ENCODE results near the gene FKBP1B. TPM values are rescaled to one million over a fixed set of nuclear protein-coding genes. Genes with fewer than 3 reads are reported as not detected.

FKBP1B gene
- total RNA-seq, 1 experiment from 2014 or later, result 58.6 TPM

DNA sequence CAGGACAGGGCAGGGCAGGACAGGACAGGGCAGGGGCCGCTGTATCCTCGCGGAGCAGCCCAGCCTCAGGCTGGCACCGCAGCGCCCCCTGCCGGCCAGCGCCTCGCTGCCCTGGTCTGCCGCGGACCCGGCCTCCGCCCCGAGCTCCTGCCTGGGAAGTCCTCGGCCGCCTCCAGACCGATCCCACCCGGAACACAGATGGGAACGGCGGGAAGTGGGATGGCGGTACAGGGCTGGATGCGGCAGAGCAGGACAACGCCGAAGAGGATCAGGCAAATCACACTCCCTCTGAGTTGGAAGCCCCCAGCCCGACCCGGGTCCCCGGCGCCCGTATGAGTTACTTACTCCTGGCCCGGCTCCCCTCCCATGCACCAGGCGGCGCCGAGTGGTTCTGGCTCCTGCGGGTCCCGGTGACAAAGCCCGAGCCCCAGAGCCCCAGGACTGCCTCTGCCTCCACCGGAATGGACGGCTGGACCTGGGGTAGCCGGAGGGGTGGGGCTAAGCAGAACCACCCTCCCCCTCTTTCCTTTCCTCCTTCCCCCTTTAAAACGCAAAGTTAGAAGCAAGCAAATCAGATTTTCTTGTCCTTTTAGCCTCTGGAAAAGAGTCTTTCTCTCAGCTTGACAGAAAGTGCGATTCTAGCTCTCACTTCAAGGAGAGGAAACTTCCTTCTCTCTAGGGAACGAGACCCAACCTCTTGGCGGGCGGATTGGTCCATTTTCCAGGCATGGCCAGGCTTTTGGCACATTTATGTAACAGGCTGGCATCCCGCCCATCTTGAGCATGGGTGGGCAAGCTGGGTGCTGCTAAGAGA lies 35.1 kb downstream of the FKBP1B start, which contains the start of gene TP53I3 (continued):
- TF ChIP-seq, protein P1, sequence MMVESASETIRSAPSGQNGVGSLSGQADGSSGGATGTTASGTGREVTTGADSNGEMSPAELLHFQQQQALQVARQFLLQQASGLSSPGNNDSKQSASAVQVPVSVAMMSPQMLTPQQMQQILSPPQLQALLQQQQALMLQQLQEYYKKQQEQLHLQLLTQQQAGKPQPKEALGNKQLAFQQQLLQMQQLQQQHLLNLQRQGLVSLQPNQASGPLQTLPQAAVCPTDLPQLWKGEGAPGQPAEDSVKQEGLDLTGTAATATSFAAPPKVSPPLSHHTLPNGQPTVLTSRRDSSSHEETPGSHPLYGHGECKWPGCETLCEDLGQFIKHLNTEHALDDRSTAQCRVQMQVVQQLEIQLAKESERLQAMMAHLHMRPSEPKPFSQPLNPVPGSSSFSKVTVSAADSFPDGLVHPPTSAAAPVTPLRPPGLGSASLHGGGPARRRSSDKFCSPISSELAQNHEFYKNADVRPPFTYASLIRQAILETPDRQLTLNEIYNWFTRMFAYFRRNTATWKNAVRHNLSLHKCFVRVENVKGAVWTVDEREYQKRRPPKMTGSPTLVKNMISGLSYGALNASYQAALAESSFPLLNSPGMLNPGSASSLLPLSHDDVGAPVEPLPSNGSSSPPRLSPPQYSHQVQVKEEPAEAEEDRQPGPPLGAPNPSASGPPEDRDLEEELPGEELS (CRISPR knock-in tag; IDR thresholded peaks at IDR 0.05), result no peak
- TF ChIP-seq NR2C2 (CRISPR knock-in tag; IDR thresholded peaks at IDR 0.05), result no peak
- TF ChIP-seq, protein P2, sequence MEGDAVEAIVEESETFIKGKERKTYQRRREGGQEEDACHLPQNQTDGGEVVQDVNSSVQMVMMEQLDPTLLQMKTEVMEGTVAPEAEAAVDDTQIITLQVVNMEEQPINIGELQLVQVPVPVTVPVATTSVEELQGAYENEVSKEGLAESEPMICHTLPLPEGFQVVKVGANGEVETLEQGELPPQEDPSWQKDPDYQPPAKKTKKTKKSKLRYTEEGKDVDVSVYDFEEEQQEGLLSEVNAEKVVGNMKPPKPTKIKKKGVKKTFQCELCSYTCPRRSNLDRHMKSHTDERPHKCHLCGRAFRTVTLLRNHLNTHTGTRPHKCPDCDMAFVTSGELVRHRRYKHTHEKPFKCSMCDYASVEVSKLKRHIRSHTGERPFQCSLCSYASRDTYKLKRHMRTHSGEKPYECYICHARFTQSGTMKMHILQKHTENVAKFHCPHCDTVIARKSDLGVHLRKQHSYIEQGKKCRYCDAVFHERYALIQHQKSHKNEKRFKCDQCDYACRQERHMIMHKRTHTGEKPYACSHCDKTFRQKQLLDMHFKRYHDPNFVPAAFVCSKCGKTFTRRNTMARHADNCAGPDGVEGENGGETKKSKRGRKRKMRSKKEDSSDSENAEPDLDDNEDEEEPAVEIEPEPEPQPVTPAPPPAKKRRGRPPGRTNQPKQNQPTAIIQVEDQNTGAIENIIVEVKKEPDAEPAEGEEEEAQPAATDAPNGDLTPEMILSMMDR (IDR thresholded peaks at IDR 0.05), result peak; percentile 96
- TF ChIP-seq, protein P3, sequence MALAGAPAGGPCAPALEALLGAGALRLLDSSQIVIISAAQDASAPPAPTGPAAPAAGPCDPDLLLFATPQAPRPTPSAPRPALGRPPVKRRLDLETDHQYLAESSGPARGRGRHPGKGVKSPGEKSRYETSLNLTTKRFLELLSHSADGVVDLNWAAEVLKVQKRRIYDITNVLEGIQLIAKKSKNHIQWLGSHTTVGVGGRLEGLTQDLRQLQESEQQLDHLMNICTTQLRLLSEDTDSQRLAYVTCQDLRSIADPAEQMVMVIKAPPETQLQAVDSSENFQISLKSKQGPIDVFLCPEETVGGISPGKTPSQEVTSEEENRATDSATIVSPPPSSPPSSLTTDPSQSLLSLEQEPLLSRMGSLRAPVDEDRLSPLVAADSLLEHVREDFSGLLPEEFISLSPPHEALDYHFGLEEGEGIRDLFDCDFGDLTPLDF (CRISPR knock-in tag; IDR thresholded peaks at IDR 0.05), result 0 out of 2 replicates have a peak, but pooled peaks have one; percentile 36
- TF ChIP-seq, protein P4, sequence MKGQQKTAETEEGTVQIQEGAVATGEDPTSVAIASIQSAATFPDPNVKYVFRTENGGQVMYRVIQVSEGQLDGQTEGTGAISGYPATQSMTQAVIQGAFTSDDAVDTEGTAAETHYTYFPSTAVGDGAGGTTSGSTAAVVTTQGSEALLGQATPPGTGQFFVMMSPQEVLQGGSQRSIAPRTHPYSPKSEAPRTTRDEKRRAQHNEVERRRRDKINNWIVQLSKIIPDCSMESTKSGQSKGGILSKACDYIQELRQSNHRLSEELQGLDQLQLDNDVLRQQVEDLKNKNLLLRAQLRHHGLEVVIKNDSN (CRISPR knock-in tag; IDR thresholded peaks at IDR 0.05), result 0 out of 2 replicates have a peak, but pooled peaks have one; percentile 40
- no peak for TF ChIP-seq ZNF396 (CRISPR knock-in tag; IDR thresholded peaks at IDR 0.05; ENCODE audit: borderline replicate concordance)
- TF ChIP-seq MYBL2 (CRISPR knock-in tag; IDR thresholded peaks at IDR 0.05), result peak; percentile 83; the same call in 1 of the 2 replicates
- TF ChIP-seq, protein P5, sequence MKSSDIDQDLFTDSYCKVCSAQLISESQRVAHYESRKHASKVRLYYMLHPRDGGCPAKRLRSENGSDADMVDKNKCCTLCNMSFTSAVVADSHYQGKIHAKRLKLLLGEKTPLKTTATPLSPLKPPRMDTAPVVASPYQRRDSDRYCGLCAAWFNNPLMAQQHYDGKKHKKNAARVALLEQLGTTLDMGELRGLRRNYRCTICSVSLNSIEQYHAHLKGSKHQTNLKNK (CRISPR knock-in tag; IDR thresholded peaks at IDR 0.05), result no peak

DNA sequence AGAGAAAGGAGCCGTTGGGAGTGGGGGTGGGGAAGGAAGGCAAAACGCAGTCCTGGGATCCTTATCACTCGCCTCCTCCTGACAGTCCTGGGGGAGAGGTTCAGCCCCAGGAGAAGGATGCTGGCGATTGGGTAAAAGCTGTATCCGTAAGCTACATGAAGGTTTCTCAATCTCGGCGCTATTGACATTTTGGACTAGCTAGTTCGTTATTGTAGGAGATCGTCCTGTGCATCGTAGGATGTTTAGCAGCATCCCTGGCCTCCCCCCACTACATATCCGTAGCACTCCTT lies 35.6 kb downstream of the FKBP1B start:
- Mint-ChIP-seq H3K4me1 (peaks cover 20% of the 10 kb centered on the region), H3K27me3 (ENCODE audit: low read depth) (no peaks in the 10 kb centered on the region), H3K9me3 (no peaks in the 10 kb centered on the region), H3K27ac (peak overlapping the region; percentile 94), H3K36me3 (peaks cover 24% of the 10 kb centered on the region), H3K4me3 (peak overlapping the region; percentile 89)
- POLR2A ChIA-PET, result interaction anchor here (1.9 to 3.0 kb wide), 4 partner anchors 9 to 159 kb away, joined by 12 to 30 read pairs (median 14); partner anchors contain the start of genes ATAD2B, FAM228B, SF3B6 and WDCP
- DNase-seq (ENCODE audit: low spot score), result no peak
- CTCF ChIA-PET, result interaction anchor here (0.6 to 3.4 kb wide), 16 partner anchors 9 to 742 kb away, joined by 3 to 64 read pairs (median 10); partner anchors contain the start of genes ATAD2B, FAM228B, PFN4 and SF3B6
- no peak for ATAC-seq
- no peak for TF ChIP-seq CREM (CRISPR knock-in tag; IDR thresholded peaks at IDR 0.05)
- TF ChIP-seq ZNF138 (CRISPR knock-in tag; conservative IDR thresholded peaks at IDR 0.05), result no peak
- no peak for TF ChIP-seq NR3C1 (CRISPR knock-in tag; conservative IDR thresholded peaks at IDR 0.05; ENCODE audit: low read depth)
- TF ChIP-seq, protein P6, sequence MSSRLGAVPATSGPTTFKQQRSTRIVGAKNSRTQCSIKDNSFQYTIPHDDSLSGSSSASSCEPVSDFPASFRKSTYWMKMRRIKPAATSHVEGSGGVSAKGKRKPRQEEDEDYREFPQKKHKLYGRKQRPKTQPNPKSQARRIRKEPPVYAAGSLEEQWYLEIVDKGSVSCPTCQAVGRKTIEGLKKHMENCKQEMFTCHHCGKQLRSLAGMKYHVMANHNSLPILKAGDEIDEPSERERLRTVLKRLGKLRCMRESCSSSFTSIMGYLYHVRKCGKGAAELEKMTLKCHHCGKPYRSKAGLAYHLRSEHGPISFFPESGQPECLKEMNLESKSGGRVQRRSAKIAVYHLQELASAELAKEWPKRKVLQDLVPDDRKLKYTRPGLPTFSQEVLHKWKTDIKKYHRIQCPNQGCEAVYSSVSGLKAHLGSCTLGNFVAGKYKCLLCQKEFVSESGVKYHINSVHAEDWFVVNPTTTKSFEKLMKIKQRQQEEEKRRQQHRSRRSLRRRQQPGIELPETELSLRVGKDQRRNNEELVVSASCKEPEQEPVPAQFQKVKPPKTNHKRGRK (CRISPR knock-in tag; IDR thresholded peaks at IDR 0.05; ENCODE audit: borderline replicate concordance), result no peak
- TF ChIP-seq, protein P7, sequence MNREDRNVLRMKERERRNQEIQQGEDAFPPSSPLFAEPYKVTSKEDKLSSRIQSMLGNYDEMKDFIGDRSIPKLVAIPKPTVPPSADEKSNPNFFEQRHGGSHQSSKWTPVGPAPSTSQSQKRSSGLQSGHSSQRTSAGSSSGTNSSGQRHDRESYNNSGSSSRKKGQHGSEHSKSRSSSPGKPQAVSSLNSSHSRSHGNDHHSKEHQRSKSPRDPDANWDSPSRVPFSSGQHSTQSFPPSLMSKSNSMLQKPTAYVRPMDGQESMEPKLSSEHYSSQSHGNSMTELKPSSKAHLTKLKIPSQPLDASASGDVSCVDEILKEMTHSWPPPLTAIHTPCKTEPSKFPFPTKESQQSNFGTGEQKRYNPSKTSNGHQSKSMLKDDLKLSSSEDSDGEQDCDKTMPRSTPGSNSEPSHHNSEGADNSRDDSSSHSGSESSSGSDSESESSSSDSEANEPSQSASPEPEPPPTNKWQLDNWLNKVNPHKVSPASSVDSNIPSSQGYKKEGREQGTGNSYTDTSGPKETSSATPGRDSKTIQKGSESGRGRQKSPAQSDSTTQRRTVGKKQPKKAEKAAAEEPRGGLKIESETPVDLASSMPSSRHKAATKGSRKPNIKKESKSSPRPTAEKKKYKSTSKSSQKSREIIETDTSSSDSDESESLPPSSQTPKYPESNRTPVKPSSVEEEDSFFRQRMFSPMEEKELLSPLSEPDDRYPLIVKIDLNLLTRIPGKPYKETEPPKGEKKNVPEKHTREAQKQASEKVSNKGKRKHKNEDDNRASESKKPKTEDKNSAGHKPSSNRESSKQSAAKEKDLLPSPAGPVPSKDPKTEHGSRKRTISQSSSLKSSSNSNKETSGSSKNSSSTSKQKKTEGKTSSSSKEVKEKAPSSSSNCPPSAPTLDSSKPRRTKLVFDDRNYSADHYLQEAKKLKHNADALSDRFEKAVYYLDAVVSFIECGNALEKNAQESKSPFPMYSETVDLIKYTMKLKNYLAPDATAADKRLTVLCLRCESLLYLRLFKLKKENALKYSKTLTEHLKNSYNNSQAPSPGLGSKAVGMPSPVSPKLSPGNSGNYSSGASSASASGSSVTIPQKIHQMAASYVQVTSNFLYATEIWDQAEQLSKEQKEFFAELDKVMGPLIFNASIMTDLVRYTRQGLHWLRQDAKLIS (CRISPR knock-in tag; IDR thresholded peaks at IDR 0.05; ENCODE audit: borderline replicate concordance), result no peak
- no peak for TF ChIP-seq JAZF1 (CRISPR knock-in tag; IDR thresholded peaks at IDR 0.05)
- TF ChIP-seq, protein P8, sequence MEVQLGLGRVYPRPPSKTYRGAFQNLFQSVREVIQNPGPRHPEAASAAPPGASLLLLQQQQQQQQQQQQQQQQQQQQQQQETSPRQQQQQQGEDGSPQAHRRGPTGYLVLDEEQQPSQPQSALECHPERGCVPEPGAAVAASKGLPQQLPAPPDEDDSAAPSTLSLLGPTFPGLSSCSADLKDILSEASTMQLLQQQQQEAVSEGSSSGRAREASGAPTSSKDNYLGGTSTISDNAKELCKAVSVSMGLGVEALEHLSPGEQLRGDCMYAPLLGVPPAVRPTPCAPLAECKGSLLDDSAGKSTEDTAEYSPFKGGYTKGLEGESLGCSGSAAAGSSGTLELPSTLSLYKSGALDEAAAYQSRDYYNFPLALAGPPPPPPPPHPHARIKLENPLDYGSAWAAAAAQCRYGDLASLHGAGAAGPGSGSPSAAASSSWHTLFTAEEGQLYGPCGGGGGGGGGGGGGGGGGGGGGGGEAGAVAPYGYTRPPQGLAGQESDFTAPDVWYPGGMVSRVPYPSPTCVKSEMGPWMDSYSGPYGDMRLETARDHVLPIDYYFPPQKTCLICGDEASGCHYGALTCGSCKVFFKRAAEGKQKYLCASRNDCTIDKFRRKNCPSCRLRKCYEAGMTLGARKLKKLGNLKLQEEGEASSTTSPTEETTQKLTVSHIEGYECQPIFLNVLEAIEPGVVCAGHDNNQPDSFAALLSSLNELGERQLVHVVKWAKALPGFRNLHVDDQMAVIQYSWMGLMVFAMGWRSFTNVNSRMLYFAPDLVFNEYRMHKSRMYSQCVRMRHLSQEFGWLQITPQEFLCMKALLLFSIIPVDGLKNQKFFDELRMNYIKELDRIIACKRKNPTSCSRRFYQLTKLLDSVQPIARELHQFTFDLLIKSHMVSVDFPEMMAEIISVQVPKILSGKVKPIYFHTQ (CRISPR knock-in tag; IDR thresholded peaks at IDR 0.05), result no peak
- no peak for TF ChIP-seq MYBL2 (CRISPR knock-in tag; IDR thresholded peaks at IDR 0.05)
- no peak for TF ChIP-seq EMX1 (CRISPR knock-in tag; IDR thresholded peaks at IDR 0.05)
- no peak for TF ChIP-seq GTF2I (CRISPR knock-in tag; conservative IDR thresholded peaks at IDR 0.05)
- no peak for TF ChIP-seq RELA (CRISPR knock-in tag; IDR thresholded peaks at IDR 0.05; ENCODE audit: borderline replicate concordance)
